ENCODE results near the gene DUSP21. TPM values are rescaled to one million over a fixed set of nuclear protein-coding genes. Genes with fewer than 3 reads are reported as not detected.

The DUSP21 gene
- total RNA-seq, 1 experiment from 2014 or later: not detected

GRCh38 chrX:44882635-44883034 lies 38.8 kb downstream of the DUSP21 start (continued):
- no peak for TF ChIP-seq POLR2AphosphoS5 (IDR thresholded peaks at IDR 0.05; ENCODE audit: low read depth, low read length)
- TF ChIP-seq CEBPB (IDR thresholded peaks at IDR 0.05; ENCODE audit: low read depth): no peak
- TF ChIP-seq EZH2 (IDR thresholded peaks at IDR 0.05): no peak
- TF ChIP-seq JUND (IDR thresholded peaks at IDR 0.05): no peak
- no peak for TF ChIP-seq EGR1 (IDR thresholded peaks at IDR 0.05; ENCODE audit: low read depth)
- TF ChIP-seq CBX3 (IDR thresholded peaks at IDR 0.05; ENCODE audit: low read depth): no peak
- no peak for TF ChIP-seq ELF1 (IDR thresholded peaks at IDR 0.05; ENCODE audit: borderline replicate concordance, low read depth)
- no peak for TF ChIP-seq ATF3 (IDR thresholded peaks at IDR 0.05)
- no peak for TF ChIP-seq SP1 (IDR thresholded peaks at IDR 0.05; ENCODE audit: low read depth)
- no peak for TF ChIP-seq MAX (IDR thresholded peaks at IDR 0.05)
- TF ChIP-seq TCF7L2 (IDR thresholded peaks at IDR 0.05; ENCODE audit: borderline replicate concordance, extremely low read depth, insufficient read depth, insufficient read length): no peak

- H3K4me1 ChIP-seq (ENCODE audit: control insufficient read depth in 1 of 2, insufficient read depth in 2 of 2, low read length in 2 of 2): no peaks in the 10 kb centered on the region
- intact Hi-C loops (cut with micrococcal nuclease): no loop called here
- ChIA-PET CTCF (no interaction called here), POLR2A (no interaction called here), RAD21 (ENCODE audit: low non-redundant PET in 1 of 2, low total read pairs in 2 of 2, uncharacterized antibody in 2 of 2, unreplicated experiment in 2 of 2) (no interaction called here)
- no peaks in the 10 kb centered on the region for H3K9me3 ChIP-seq (ENCODE audit: control insufficient read depth in 1 of 2, insufficient read depth in 1 of 2, low read depth in 1 of 2, low read length in 2 of 2)
- H3K27me3 ChIP-seq (ENCODE audit: insufficient read depth, low read length): no peaks in the 10 kb centered on the region
- H3K4me2 ChIP-seq (ENCODE audit: low read length): no peak overlapping the region
- ATAC-seq (no peak), DNase-seq (ENCODE audit: low read depth, low spot score) (no peak)
- no peak for TF ChIP-seq MAX (IDR thresholded peaks at IDR 0.05)
- no peak for TF ChIP-seq ZBTB33 (IDR thresholded peaks at IDR 0.05; ENCODE audit: extremely low read depth, insufficient replicate concordance, low read length)
- no peak for TF ChIP-seq SP1 (IDR thresholded peaks at IDR 0.05; ENCODE audit: low read depth)
- no peak for TF ChIP-seq CBX3 (IDR thresholded peaks at IDR 0.05; ENCODE audit: low read depth)
- TF ChIP-seq CEBPB (IDR thresholded peaks at IDR 0.05; ENCODE audit: low read depth): no peak
- TF ChIP-seq FOSL1 (IDR thresholded peaks at IDR 0.05; ENCODE audit: low read depth): no peak
- no peak for TF ChIP-seq EGR1 (IDR thresholded peaks at IDR 0.05; ENCODE audit: low read depth)
- TF ChIP-seq ELF1 (IDR thresholded peaks at IDR 0.05; ENCODE audit: borderline replicate concordance, low read depth): no peak
- no peak for TF ChIP-seq ATF3 (IDR thresholded peaks at IDR 0.05)
- no peak for TF ChIP-seq EZH2phosphoT487 (IDR thresholded peaks at IDR 0.05; ENCODE audit: borderline replicate concordance)
- TF ChIP-seq YY1 (IDR thresholded peaks at IDR 0.05; ENCODE audit: extremely low read depth, insufficient replicate concordance, low read depth, low read length): no peak
- TF ChIP-seq POLR2AphosphoS5 (IDR thresholded peaks at IDR 0.05; ENCODE audit: low read depth, low read length): no peak
- TF ChIP-seq REST (IDR thresholded peaks at IDR 0.05; ENCODE audit: low read depth): no peak
- TF ChIP-seq SRF (IDR thresholded peaks at IDR 0.05; ENCODE audit: low read depth): no peak
- TF ChIP-seq RAD21 (IDR thresholded peaks at IDR 0.05; ENCODE audit: low read depth): no peak
- no peak for TF ChIP-seq ZNF274 (IDR thresholded peaks at IDR 0.05; ENCODE audit: low read depth, low read length)
- TF ChIP-seq TCF7L2 (IDR thresholded peaks at IDR 0.05; ENCODE audit: borderline replicate concordance, extremely low read depth, insufficient read depth, insufficient read length): no peak
- H2AFZ ChIP-seq (ENCODE audit: low read depth, low read length, poor library complexity, severe bottlenecking): no peak overlapping the region
- no peak overlapping the region for H3K9ac ChIP-seq (ENCODE audit: low read length)
- no peak overlapping the region for H3K27ac ChIP-seq (ENCODE audit: low read depth, low read length)
- H3K4me3 ChIP-seq (replicated peaks in 1 of 2; ENCODE audit: low read depth in 1 of 2, low read length in 2 of 2): no peak overlapping the region
- no peaks in the 10 kb centered on the region for H3K36me3 ChIP-seq (ENCODE audit: control insufficient read depth in 1 of 2, insufficient read depth in 2 of 2, low read length in 2 of 2)
- H4K20me1 ChIP-seq (ENCODE audit: insufficient read depth): no peaks in the 10 kb centered on the region; the same call in 1 of the 2 replicates
- no TSS peak for BruUV-seq (replicated peaks)
- H3K9me2 ChIP-seq (ENCODE audit: insufficient read depth): no peaks in the 10 kb centered on the region
- peaks cover 90% of the 10 kb centered on the region for H3K79me2 ChIP-seq (ENCODE audit: insufficient read depth, low read length)
Measured at GRCh38 chrX:44884944-44885343, 41.1 kb downstream of the DUSP21 start.

Data from HCT116 (cell line).